ENCODE results near the gene CHST11.

DNA sequence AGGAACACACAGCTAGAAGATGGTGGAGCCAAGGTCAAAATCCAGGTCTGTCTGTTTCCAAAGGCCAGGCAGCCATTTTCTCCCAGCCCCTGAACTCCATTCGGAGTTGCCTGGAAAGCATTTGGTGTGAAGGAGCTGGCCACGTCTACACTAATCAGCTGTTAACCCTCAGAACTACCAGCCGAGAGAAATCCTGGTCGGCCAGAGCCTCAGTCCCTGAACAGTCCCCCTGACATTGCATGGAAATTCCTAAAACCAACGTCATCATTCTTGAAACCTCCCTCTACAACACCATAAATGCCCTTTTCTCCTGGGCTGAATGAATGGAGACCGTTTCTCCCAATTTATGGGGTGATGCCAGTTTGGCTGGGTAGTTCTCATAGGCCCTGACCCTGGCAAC lies 255.7 kb downstream of the CHST11 start:
- TF ChIP-seq POLR2A (IDR thresholded peaks at IDR 0.05) (no peak), POLR2AphosphoS5 (IDR thresholded peaks at IDR 0.05) (no peak)
- TF ChIP-seq, protein P1, sequence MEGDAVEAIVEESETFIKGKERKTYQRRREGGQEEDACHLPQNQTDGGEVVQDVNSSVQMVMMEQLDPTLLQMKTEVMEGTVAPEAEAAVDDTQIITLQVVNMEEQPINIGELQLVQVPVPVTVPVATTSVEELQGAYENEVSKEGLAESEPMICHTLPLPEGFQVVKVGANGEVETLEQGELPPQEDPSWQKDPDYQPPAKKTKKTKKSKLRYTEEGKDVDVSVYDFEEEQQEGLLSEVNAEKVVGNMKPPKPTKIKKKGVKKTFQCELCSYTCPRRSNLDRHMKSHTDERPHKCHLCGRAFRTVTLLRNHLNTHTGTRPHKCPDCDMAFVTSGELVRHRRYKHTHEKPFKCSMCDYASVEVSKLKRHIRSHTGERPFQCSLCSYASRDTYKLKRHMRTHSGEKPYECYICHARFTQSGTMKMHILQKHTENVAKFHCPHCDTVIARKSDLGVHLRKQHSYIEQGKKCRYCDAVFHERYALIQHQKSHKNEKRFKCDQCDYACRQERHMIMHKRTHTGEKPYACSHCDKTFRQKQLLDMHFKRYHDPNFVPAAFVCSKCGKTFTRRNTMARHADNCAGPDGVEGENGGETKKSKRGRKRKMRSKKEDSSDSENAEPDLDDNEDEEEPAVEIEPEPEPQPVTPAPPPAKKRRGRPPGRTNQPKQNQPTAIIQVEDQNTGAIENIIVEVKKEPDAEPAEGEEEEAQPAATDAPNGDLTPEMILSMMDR (IDR thresholded peaks at IDR 0.05): no peak

Data from breast epithelium (tissue), 3 donors.